Measurements from ENCODE around the gene ZYX. TPM values are rescaled to one million over a fixed set of nuclear protein-coding genes. Genes with fewer than 3 reads are reported as not detected.
"Not testable (repeated sequence)": the region's sequence is repeated elsewhere in the genome, so short reads cannot be mapped to it uniquely, and the experiment has no call there.

Gene ZYX
- total RNA-seq, 3 donors from 2014 or later (not counting 1 experiment from before 2014, with no cell fraction given): 168 to 219 (median 186) TPM

- H3K27ac Mint-ChIP-seq: no peak overlapping the region
- Histone ChIP-seq H3K9me3 (ENCODE audit: control insufficient read depth, insufficient read depth, low read length) (no peaks in the 10 kb centered on the region), H3K27ac (ENCODE audit: low read length) (no peak overlapping the region), H3K4me1 (ENCODE audit: control insufficient read depth, insufficient read depth, low read length) (no peaks in the 10 kb centered on the region), H3K4me3 (ENCODE audit: low read length) (no peak overlapping the region), H3K36me3 (ENCODE audit: control insufficient read depth, insufficient read depth, low read length) (no peaks in the 10 kb centered on the region), H3K27me3 (ENCODE audit: control insufficient read depth, insufficient read depth, low read length) (no peaks in the 10 kb centered on the region)
- peaks cover 10 to 11% of the 10 kb centered on the region in 2 donors for H3K27me3 Mint-ChIP-seq (ENCODE audit: low read depth in 2 of 2)
- intact Hi-C loops (cut with micrococcal nuclease): no loop called here
- no peak for TF ChIP-seq CTCF (IDR thresholded peaks at IDR 0.05)
- H3K4me1 Mint-ChIP-seq: no peaks in the 10 kb centered on the region
- no peak overlapping the region for H3K4me3 Mint-ChIP-seq
- no peak for DNase-seq
- WGBS (ENCODE audit: insufficient coverage): 80% methylated on average over 3 of the region's 3 CpGs
- ATAC-seq: no peak
- no peaks in the 10 kb centered on the region for H3K36me3 Mint-ChIP-seq
- no peaks in the 10 kb centered on the region for H3K9me3 Mint-ChIP-seq
Measured at GRCh38 chr7:143422033-143422432, 40.9 kb downstream of the ZYX start.

DNA sequence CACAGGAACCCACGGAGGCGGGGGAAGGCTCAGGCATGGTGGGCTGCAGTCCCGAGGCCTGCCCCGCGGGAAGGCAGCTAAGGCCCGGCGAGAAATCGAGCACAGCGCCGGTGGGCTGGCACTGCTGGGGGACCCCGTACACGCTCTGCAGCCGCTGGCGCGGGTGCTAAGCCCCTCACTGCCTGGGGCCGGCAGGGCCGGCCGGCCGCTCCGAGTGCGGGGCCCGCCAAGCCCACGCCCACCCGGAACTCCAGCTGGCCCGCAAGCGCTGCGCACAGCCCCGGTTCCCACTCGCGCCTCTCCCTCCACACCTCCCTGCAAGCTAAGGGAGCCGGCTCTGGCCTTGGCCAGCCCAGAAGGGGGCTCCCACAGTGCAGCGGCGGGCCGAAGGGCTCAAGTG lies 43.3 kb downstream of the ZYX start:
- H3K4me1 Mint-ChIP-seq; H3K4me3 Mint-ChIP-seq; intact Hi-C loops (cut with micrococcal nuclease); H3K27me3 Mint-ChIP-seq (ENCODE audit: low read depth in 2 of 2); ATAC-seq; H3K36me3 Mint-ChIP-seq; H3K4me3 ChIP-seq (ENCODE audit: low read length); H3K9me3 Mint-ChIP-seq; DNase-seq; H3K36me3 ChIP-seq (ENCODE audit: control insufficient read depth, insufficient read depth, low read length); H3K27ac Mint-ChIP-seq; H3K4me1 ChIP-seq (ENCODE audit: control insufficient read depth, insufficient read depth, low read length); H3K27ac ChIP-seq (ENCODE audit: low read length); H3K27me3 ChIP-seq (ENCODE audit: control insufficient read depth, insufficient read depth, low read length); H3K9me3 ChIP-seq (ENCODE audit: control insufficient read depth, insufficient read depth, low read length): not testable (repeated sequence)
- 97% methylated on average over 19 of the region's 34 CpGs for WGBS (ENCODE audit: insufficient coverage)

GRCh38 chr7:143426479-143427142 lies 45.5 kb downstream of the ZYX start:
- no peaks in the 10 kb centered on the region for H3K4me1 Mint-ChIP-seq
- DNase-seq: no peak
- peaks cover 0 to 8% of the 10 kb centered on the region in 2 donors for H3K27me3 Mint-ChIP-seq (ENCODE audit: low read depth in 2 of 2)
- H3K4me3 Mint-ChIP-seq: no peak overlapping the region
- Histone ChIP-seq H3K27me3 (ENCODE audit: control insufficient read depth, insufficient read depth, low read length) (no peaks in the 10 kb centered on the region), H3K4me3 (ENCODE audit: low read length) (no peak overlapping the region), H3K36me3 (ENCODE audit: control insufficient read depth, insufficient read depth, low read length) (no peaks in the 10 kb centered on the region), H3K9me3 (ENCODE audit: control insufficient read depth, insufficient read depth, low read length) (no peaks in the 10 kb centered on the region), H3K4me1 (ENCODE audit: control insufficient read depth, insufficient read depth, low read length) (no peaks in the 10 kb centered on the region), H3K27ac (ENCODE audit: low read length) (no peak overlapping the region)
- intact Hi-C loops (cut with micrococcal nuclease): no loop called here
- WGBS (ENCODE audit: insufficient coverage): 89% methylated on average over 1 of the region's 2 CpGs
- no peak for TF ChIP-seq CTCF (IDR thresholded peaks at IDR 0.05)
- ATAC-seq: no peak
- no peak overlapping the region for H3K27ac Mint-ChIP-seq
- H3K9me3 Mint-ChIP-seq: no peaks in the 10 kb centered on the region
- H3K36me3 Mint-ChIP-seq: no peaks in the 10 kb centered on the region

- Histone ChIP-seq H3K27me3 (ENCODE audit: control insufficient read depth, insufficient read depth, low read length) (no peaks in the 10 kb centered on the region), H3K4me1 (ENCODE audit: control insufficient read depth, insufficient read depth, low read length) (no peaks in the 10 kb centered on the region), H3K9me3 (ENCODE audit: control insufficient read depth, insufficient read depth, low read length) (no peaks in the 10 kb centered on the region), H3K36me3 (ENCODE audit: control insufficient read depth, insufficient read depth, low read length) (no peaks in the 10 kb centered on the region), H3K4me3 (ENCODE audit: low read length) (no peak overlapping the region), H3K27ac (ENCODE audit: low read length) (no peak overlapping the region)
- 89% methylated on average over 9 of the region's 10 CpGs for WGBS (ENCODE audit: insufficient coverage)
- Mint-ChIP-seq H3K4me1 (no peaks in the 10 kb centered on the region), H3K36me3 (no peaks in the 10 kb centered on the region), H3K4me3 (no peak overlapping the region), H3K27ac (no peak overlapping the region), H3K9me3 (no peaks in the 10 kb centered on the region), H3K27me3 (ENCODE audit: low read depth in 2 of 2) (peaks cover 7 to 8% of the 10 kb centered on the region in 2 donors)
- no peak for TF ChIP-seq CTCF (IDR thresholded peaks at IDR 0.05)
- intact Hi-C loops (cut with micrococcal nuclease): no loop called here
- ATAC-seq (no peak), DNase-seq (no peak)
Measured at GRCh38 chr7:143429770-143430698, 48.9 kb downstream of the ZYX start.

All from natural killer cell (primary cell).